22Rv1 (cell line): ENCODE results near the gene RSPH1.

Experiments
- ZFX ChIP-seq: fragments of 450-650 bp; IDR thresholded peaks from 2 replicates; pipeline ENCODE4 v1.6.1; 2017; ENCODE audit warnings: antibody characterized with exemption, borderline replicate concordance
- TF ChIP-seq, protein P1 (sequence below): fragments of 450-650 bp; IDR thresholded peaks from 2 replicates; pipeline ENCODE4 v1.5.1; 2017; ENCODE audit warnings: mild to moderate bottlenecking

DNA sequence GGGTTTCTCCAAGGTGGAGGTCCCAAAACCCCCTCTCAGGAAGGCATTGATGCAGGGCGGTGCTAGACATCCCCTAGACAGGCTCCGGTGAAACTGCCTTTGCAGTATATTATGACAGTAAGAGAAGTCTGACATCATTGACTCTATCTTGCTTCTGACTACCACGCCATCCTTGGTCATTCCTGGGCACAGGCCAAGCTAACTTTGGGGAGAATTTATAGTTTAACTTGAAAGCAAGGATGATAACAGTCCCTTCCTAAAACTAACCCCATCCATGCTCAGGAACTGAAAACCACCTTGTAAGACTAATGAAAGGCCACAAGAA lies 30.3 kb downstream of the RSPH1 start:
- TF ChIP-seq, protein P1, sequence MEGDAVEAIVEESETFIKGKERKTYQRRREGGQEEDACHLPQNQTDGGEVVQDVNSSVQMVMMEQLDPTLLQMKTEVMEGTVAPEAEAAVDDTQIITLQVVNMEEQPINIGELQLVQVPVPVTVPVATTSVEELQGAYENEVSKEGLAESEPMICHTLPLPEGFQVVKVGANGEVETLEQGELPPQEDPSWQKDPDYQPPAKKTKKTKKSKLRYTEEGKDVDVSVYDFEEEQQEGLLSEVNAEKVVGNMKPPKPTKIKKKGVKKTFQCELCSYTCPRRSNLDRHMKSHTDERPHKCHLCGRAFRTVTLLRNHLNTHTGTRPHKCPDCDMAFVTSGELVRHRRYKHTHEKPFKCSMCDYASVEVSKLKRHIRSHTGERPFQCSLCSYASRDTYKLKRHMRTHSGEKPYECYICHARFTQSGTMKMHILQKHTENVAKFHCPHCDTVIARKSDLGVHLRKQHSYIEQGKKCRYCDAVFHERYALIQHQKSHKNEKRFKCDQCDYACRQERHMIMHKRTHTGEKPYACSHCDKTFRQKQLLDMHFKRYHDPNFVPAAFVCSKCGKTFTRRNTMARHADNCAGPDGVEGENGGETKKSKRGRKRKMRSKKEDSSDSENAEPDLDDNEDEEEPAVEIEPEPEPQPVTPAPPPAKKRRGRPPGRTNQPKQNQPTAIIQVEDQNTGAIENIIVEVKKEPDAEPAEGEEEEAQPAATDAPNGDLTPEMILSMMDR: no peak
- no peak for TF ChIP-seq ZFX
